Mammary epithelial cell (primary cell): ENCODE results near the gene SHC2.

Source experiments
- EZH2 ChIP-seq: IDR thresholded peaks from 2 replicates; pipeline ENCODE4 v1.6.1; 2012; ENCODE audit warnings: low read length, inconsistent platforms, borderline replicate concordance
- TF ChIP-seq, protein P1 (sequence below), 2 donors: IDR thresholded peaks in 1 of 2; conservative IDR thresholded peaks in 1 of 2; 2 replicates each; pipeline ENCODE4 v1.5.1; 2011 to 2012; ENCODE audit warnings: inconsistent platforms in 2 of 2, low read length in 2 of 2, mild to moderate bottlenecking in 2 of 2, control low read depth in 1 of 2, low read depth in 1 of 2; ENCODE audit not compliant: insufficient read depth in 1 of 2; ENCODE audit errors: extremely low read depth in 1 of 2

DNA sequence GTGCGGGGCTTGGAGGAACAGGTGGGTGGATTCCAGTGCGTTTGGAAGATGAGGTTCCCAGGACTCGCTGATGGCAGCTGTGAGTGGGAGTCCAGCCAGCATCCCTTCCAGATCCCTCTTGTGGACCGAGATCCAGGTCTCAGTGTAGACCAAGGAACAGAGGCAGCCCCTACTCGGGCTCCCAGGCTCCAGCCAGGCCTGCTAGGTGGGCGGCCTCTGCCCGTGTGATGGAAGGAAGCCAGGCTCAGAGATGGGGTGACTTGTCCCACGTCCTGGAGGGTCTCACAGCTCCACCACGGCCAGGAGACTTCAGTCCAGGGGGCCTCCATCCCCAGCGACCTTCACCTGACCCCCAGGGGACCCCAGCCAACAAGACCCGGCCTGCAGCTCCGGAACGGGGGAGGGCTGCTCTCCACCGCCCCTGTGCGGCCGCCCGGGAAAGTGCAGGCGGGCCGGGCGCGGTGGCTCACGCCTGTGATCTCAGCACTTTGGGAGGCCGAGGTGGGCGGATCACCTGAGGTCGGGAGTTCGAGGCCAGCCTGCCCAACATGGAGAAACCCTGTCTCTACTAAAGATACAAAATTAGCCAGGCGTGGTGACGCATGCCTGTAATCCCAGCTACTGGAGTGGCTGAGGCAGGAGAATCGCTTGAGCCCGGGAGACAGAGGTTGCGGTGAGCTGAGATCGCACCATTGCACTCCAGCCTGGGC lies 34.7 kb upstream of the SHC2 start:
- TF ChIP-seq, protein P1, sequence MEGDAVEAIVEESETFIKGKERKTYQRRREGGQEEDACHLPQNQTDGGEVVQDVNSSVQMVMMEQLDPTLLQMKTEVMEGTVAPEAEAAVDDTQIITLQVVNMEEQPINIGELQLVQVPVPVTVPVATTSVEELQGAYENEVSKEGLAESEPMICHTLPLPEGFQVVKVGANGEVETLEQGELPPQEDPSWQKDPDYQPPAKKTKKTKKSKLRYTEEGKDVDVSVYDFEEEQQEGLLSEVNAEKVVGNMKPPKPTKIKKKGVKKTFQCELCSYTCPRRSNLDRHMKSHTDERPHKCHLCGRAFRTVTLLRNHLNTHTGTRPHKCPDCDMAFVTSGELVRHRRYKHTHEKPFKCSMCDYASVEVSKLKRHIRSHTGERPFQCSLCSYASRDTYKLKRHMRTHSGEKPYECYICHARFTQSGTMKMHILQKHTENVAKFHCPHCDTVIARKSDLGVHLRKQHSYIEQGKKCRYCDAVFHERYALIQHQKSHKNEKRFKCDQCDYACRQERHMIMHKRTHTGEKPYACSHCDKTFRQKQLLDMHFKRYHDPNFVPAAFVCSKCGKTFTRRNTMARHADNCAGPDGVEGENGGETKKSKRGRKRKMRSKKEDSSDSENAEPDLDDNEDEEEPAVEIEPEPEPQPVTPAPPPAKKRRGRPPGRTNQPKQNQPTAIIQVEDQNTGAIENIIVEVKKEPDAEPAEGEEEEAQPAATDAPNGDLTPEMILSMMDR (conservative IDR thresholded peaks at IDR 0.05 in 1 of 2, IDR thresholded peaks at IDR 0.05 in 1 of 2; ENCODE audit: extremely low read depth in 1 of 2, insufficient read depth in 1 of 2, low read depth in 1 of 2, low read length in 2 of 2) = peak; percentile 49 to 60
- no peak for TF ChIP-seq EZH2
